GM23248 (cell line): Measurements from ENCODE around the gene RMC1.

Experiments
- EZH2 ChIP-seq: fragments of 200-600 bp; sonication (generic); IDR thresholded peaks from 2 replicates; pipeline ENCODE4 v1.6.1; 2018; ENCODE audit warnings: antibody characterized with exemption, mild to moderate bottlenecking; ENCODE audit not compliant: insufficient read depth, poor library complexity, severe bottlenecking
- EZH2phosphoT487 ChIP-seq: fragments of 200-600 bp; sonication (generic); IDR thresholded peaks from 2 replicates; pipeline ENCODE4 v1.6.1; 2018; ENCODE audit warnings: antibody characterized with exemption, moderate library complexity, mild to moderate bottlenecking, low read depth; ENCODE audit not compliant: insufficient read depth

DNA sequence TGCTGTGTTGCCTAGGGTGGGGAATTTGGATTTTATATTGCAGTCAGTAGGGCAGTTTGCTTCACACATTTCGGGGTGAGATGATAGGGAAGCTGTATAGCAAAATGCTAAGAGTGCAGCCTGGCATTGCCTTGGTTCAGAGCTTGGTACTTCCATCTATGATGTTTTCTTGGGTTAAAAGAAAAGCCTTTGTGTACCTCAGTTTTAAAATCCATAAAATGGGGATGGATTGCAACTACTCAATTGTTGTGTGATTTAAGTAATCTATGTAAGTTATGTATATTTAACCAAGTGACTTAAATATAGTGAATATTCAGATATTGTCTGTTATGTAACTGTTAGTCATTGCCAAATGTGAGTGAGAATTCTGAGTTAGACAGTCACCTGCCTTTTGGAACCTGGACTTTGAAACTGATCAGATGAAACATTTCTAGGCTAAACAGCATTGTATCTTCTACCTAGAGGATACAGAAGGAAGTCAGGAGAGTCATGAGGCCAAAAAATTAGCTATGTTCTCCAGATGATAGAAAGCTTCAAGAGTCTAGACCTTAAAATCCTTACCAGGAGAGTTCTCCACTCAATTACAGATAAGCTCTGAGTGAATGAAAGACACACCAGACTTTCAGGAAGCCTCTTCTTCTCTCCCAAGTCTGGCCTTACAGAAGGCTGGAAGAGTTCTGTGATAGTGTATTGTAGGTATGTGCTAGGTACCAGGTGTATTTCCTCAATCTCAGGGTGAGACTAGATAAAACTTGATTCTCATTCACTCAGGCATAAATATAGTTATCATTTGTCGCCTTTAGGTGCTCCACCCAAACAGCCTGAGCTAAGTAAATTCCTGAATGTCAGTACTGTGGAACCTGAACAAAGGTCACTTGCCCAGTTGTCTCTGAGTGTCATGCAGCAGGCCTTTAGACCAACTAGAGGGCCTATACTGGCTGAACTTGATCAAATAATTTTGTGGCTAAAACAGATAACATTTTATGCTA is 42.7 kb upstream of the RMC1 start:
- TF ChIP-seq EZH2 = no peak
- no peak for TF ChIP-seq EZH2phosphoT487
